Astrocyte of the spinal cord (primary cell): Measurements from ENCODE around the gene LSM7.
"Not testable (repeated sequence)": the region's sequence is repeated elsewhere in the genome, so short reads cannot be mapped to it uniquely, and the experiment has no call there.

Experiments
- DNase-seq: peaks from one replicate; pipeline ENCODE4 v3.0.0; 2011; ENCODE audit warnings: low read depth, low spot score
- H3K4me3 ChIP-seq: 2 replicates; pipeline ENCODE4 v1.5.1; 2011; ENCODE audit warnings: low read depth, mild to moderate bottlenecking, low read length, moderate library complexity
- in situ Hi-C: cut with HindIII; loops from 2 replicates; pipeline ENCODE4 v1.10.0; 2017; ENCODE audit warnings: low sequenced_read_pairs
- TF ChIP-seq, protein P1 (sequence below): IDR thresholded peaks from 2 replicates; pipeline ENCODE4 v1.5.1; 2012; ENCODE audit warnings: low read depth, mild to moderate bottlenecking, low read length, inconsistent platforms

The LSM7 gene

DNA sequence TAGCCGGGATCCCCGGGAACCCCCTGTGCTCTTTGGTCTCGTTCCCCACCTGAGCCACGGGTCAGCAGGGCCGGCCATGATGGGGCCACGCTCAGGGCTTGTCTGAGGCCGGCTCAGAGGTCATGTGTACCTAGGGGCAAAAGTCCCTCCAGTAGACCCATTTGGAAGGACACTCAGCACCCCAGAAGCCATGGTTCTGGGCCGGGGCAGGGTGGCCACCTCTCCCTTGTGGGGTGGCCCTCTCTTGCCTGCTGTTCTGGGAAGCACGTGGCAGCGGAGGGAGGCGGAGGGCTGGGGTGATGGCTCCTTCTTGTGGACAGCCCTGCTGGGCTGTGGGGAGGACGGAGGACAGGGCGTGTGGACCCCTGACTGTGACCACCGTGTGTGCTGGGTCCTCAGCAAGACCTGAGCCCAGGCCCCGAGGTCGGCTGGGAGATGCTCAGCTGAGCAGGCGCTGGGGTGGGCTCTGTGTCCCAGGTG lies 40.0 kb downstream of the LSM7 start:
- no peak overlapping the region for H3K4me3 ChIP-seq
- in situ Hi-C loops: no loop called here
- no peak for DNase-seq
- TF ChIP-seq, protein P1, sequence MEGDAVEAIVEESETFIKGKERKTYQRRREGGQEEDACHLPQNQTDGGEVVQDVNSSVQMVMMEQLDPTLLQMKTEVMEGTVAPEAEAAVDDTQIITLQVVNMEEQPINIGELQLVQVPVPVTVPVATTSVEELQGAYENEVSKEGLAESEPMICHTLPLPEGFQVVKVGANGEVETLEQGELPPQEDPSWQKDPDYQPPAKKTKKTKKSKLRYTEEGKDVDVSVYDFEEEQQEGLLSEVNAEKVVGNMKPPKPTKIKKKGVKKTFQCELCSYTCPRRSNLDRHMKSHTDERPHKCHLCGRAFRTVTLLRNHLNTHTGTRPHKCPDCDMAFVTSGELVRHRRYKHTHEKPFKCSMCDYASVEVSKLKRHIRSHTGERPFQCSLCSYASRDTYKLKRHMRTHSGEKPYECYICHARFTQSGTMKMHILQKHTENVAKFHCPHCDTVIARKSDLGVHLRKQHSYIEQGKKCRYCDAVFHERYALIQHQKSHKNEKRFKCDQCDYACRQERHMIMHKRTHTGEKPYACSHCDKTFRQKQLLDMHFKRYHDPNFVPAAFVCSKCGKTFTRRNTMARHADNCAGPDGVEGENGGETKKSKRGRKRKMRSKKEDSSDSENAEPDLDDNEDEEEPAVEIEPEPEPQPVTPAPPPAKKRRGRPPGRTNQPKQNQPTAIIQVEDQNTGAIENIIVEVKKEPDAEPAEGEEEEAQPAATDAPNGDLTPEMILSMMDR: no peak

DNA sequence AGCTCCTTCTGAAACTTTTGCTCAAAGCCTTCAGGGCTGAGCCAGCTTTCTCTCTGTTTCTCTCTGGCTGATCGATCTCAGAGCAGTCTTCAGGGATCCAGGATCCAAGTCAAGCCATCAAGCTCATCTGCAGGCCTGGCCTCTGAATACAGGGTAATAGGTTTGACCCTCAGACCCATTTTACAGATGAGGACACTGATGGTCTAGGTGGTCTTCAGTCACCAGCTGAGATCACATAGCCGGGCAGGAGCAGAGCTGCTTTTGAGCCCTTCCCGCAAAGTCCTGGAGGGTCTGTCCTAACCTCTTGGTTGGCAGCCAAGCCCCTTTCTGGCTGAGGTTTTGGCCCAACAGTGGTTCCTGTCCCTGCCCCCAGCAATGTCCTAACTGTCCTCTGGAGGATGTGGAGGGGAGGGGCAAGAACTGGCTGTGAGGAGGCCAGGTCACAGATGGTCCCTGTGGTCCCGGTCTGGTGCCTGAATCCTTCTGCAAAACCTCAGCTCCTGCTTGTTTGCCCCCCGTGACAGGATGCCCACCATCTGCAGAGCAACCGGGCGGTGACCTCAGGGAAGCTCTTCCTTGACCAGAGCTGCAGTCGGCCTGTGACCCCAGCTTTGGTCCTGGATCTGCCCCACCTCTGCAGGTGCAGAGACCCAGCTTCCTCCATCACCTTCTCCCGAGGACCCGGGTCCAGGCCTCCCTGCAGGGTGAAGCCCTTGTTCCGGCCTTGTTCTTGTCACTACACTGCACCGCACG lies 40.6 kb downstream of the LSM7 start:
- in situ Hi-C loops: no loop called here
- no peak for DNase-seq
- TF ChIP-seq, protein P1: no peak
- no peak overlapping the region for H3K4me3 ChIP-seq

DNA sequence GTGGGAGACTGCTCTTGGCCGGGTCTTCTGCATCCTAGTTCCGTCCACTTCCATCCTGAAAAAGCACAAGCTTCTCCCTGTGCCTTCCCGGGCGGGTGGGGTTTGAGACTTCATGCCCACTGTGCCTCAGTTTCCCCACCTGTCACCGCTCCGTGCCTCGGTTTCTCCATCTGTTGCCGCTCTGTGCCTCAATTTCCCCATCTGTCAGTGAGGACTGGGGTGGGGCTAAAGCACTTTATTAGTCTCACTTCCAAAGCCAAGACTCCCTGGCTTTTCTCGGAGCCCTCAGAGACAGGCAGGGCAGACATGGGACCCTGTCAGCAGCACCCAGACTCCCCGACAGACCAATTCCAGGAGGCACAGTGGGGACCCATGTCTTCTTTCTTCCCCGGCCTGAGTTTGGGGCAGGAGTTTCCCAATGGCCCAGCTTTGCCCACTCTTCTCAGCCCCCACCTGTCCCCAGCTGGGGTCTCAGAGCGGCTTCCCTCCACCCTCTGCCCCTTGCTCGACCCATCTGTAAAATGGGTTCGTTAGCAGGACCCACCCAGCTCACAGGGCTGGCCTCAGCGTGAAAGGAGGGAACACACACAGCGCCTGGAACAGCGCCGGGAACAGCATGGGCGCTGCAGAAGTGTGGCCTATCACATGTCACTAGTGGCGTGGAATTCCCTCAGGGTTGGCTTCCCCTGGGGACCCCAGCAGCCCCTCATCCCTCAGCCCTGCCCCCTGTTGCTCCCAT lies 41.8 kb downstream of the LSM7 start:
- TF ChIP-seq, protein P1: no peak
- in situ Hi-C loops: no loop called here
- DNase-seq: no peak
- H3K4me3 ChIP-seq: no peak overlapping the region

DNA sequence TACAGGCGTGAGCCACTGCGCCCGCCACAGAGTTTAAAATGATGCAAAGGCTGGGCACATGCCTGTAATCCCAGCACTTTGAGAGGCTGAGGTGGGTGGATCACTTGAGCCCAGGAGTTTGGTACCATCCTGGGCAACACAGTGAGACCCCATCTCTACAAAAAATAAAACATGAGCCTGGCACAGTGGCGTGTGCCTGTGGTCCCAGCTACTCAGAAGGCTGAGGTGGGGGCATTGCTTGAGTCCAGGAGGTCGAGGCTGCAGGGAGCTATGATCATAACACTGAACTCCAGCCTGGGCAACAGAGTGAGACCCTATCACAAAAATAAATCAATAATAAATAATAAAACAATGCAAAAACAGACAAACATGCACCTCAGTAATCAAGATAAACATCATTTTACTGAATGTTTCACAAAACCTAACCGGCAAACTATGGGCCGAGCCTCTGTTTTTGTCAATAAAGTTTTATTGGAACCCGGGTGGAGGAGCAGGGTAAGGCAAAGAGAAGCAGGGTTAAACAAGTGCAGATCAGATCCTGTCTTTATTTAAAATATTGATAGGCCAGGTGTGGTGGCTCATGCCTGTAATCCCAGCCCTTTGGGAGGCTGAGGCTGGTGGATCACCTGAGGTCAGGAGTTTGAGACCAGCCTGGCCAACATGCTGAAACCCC lies 44.4 kb downstream of the LSM7 start:
- no peak for DNase-seq
- no peak overlapping the region for H3K4me3 ChIP-seq
- in situ Hi-C loops: no loop called here
- TF ChIP-seq, protein P1: no peak

DNA sequence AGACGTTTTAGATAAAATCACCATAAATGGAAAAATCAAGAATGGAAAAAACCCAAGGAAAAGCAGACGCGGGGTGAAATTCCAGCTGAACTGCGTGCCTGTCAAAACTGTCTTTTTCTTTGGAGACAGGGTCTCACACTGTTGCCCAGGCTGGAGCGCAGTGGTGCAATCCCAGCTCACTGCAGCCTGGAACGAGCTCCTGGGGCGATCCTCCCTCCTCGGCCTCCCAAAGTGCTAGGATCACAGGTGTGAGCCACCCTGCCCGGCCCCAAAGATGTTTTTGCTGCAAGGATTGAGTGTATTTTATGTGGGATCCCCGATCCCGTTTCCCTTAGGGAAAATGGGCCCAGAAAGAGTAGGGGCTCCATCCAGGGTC lies 45.5 kb downstream of the LSM7 start:
- no peak overlapping the region for H3K4me3 ChIP-seq
- no peak for DNase-seq
- in situ Hi-C loops: no loop called here
- TF ChIP-seq, protein P1: no peak

DNA sequence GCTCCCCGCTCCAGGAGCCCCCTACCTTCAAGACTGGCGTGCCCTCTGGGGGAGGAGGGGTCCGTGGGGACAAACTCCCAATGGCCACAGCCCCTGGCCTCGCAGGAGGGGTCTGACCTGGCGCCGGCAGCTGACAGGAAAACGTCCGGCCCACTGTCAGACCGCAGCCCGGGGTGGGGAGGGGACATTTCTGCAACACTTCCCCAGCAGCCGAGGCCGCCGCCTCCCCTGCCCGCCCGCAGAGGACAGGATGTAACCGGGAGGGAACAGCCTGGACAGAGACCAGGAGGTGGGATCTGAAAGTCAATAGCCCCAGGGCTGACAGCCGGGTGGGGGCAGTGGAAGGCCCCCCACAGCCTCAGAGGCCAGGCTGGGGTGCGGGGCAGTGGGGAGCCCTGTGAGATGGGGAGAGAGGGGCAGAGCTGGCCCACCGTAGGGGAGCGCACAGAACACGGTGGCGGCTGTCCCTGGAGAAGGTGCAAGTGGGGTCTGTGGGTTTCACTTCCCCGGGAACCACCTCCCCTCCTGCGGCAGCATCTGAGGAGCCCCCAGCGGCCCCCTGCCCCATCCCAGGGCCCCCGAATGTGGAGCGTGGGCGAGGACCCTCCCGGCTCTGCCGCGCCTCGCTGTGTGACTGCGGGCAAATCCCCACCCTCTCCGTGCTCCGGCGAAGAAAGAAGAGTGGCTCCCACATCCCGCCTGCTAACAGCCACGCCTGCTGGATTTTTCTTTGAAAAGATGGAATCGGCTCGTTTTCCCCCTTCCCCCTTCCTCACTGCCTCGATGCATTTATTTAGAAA lies 46.1 kb downstream of the LSM7 start, which contains the start of gene PEAK3:
Gene PEAK3 (minus strand): TSS at position 114 of the 800 bp plus-strand sequence. CDS start 1,244 bp downstream, outside the sequence.
- peak within 1 kb of the TSS; percentile 28 for H3K4me3 ChIP-seq
- DNase-seq: peak; percentile 50
- in situ Hi-C loops: no loop called here

DNA sequence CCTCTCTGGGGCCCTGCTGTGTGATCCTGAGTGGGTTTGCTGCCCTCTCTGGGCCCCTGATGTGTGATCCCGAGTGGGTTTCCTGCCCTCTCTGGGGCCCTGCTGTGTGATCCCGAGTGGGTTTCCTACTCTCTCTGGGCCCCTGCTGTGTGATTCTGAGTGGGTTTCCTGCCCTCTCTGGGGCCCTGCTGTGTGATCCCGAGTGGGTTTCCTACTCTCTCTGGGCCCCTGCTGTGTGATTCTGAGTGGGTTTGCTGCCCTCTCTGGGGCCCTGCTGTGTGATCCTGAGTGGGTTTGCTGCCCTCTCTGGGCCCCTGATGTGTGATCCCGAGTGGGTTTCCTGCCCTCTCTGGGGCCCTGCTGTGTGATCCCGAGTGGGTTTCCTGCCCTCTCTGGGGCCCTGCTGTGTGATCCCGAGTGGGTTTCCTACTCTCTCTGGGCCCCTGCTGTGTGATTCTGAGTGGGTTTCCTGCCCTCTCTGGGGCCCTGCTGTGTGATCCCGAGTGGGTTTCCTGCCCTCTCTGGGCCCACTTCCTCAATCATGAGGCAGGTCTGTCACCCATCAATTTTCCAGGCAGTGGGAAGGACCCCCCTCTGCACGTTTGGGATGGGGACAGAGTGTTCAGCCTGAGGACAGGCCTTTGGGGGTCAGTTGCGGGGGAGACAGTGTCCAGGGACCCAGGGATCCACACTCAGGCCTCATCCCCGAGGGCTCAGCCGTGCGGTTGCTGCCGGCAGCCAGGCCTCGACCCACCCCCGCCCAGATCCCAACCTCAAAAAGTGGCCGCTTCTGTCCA lies 46.9 kb downstream of the LSM7 start:
- DNase-seq, in situ Hi-C loops: not testable (repeated sequence)
- H3K4me3 ChIP-seq: peak overlapping the region; percentile 28

More for the DNA sequence above, 46.1 kb downstream of the LSM7 start, which contains the start of gene PEAK3:
- TF ChIP-seq, protein P1: no peak
